Measurements from ENCODE around the gene RNF220. TPM values are rescaled to one million over a fixed set of nuclear protein-coding genes. Genes with fewer than 3 reads are reported as not detected.

RNF220 gene
- total RNA-seq, 4 donors from 2014 or later: 112 to 134 (median 132) TPM

DNA sequence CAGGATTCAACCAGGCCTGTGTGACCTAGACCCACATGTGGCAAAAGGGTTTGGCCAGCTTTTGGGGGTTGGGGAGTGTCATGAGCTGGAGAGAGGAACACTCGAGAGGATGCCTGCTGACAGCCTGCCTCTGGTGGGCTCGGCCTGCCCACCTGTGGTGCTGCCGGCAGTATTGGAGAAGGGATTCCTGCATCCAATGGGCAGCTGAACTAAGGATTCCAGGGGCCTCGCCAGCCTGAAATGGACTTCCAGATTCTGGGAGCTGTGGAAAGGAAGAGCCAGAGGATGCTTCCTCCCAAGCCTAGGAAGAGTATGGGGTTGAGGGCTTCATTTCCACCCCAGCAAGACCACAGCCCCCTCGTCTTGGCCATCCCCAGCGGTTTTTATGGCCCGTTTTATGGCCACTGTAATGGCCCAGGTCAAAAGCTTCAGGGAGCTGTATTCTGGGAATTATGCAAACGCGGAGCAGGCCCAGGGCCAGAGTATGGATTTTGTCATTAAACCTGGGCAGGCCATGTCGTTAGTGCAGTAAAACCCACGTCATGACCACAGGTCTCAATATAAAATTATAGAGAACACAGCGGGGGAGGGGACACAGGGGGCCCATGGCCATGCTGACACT, 205.6 kb downstream of the RNF220 start:
- Histone ChIP-seq H3K27ac (no peak overlapping the region), H3K36me3 (no peaks in the 10 kb centered on the region), H3K27me3 (peaks cover 23% of the 10 kb centered on the region), H3K9me3 (no peaks in the 10 kb centered on the region), H3K4me3 (no peak overlapping the region), H3K4me1 (peaks cover 0 to 4% (median 0%) of the 10 kb centered on the region in 3 donors)
- TF ChIP-seq EP300 (IDR thresholded peaks at IDR 0.05) (no peak), POLR2AphosphoS5 (IDR thresholded peaks at IDR 0.05) (no peak), POLR2A (IDR thresholded peaks at IDR 0.05) (no peak)
- TF ChIP-seq, protein P1, sequence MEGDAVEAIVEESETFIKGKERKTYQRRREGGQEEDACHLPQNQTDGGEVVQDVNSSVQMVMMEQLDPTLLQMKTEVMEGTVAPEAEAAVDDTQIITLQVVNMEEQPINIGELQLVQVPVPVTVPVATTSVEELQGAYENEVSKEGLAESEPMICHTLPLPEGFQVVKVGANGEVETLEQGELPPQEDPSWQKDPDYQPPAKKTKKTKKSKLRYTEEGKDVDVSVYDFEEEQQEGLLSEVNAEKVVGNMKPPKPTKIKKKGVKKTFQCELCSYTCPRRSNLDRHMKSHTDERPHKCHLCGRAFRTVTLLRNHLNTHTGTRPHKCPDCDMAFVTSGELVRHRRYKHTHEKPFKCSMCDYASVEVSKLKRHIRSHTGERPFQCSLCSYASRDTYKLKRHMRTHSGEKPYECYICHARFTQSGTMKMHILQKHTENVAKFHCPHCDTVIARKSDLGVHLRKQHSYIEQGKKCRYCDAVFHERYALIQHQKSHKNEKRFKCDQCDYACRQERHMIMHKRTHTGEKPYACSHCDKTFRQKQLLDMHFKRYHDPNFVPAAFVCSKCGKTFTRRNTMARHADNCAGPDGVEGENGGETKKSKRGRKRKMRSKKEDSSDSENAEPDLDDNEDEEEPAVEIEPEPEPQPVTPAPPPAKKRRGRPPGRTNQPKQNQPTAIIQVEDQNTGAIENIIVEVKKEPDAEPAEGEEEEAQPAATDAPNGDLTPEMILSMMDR (IDR thresholded peaks at IDR 0.05): no peak
- no peak for ATAC-seq
- WGBS, 2 donors (ENCODE audit: low coverage in 1 of 2): 83 to 84% methylated on average over 3 to 5 of the region's 12 CpGs

DNA sequence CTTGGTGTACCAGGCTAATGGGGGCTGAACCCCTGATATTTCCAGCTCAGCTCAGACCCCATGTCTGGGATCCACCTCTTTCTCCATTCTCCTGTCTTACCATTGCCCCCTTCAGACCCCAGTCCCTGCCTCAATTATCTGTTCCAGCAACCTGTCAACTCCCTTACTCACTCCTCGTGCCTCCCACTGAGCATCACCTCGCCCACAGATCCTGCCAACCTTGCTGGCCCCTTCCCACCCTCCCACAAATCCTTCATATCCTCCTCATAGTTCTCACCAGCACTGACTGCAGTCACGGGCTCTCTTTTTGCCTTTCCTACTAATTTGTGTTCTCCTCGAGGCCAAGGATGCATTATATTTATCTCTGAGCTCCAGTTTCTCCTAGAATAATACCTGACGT, 206.4 kb downstream of the RNF220 start:
- H3K36me3 ChIP-seq: no peaks in the 10 kb centered on the region
- H3K4me3 ChIP-seq: no peak overlapping the region
- no peak overlapping the region for H3K27ac ChIP-seq
- TF ChIP-seq, protein P1 (IDR thresholded peaks at IDR 0.05): no peak
- TF ChIP-seq POLR2AphosphoS5 (IDR thresholded peaks at IDR 0.05): no peak
- TF ChIP-seq EP300 (IDR thresholded peaks at IDR 0.05): no peak
- TF ChIP-seq POLR2A (IDR thresholded peaks at IDR 0.05): no peak
- no peak for ATAC-seq
- WGBS, 2 donors (ENCODE audit: low coverage in 1 of 2): 60 to 76% methylated on average over 2 to 5 of the region's 5 CpGs
- H3K9me3 ChIP-seq: no peaks in the 10 kb centered on the region
- H3K4me1 ChIP-seq: peaks cover 0 to 4% (median 0%) of the 10 kb centered on the region in 3 donors
- peaks cover 28% of the 10 kb centered on the region for H3K27me3 ChIP-seq

DNA sequence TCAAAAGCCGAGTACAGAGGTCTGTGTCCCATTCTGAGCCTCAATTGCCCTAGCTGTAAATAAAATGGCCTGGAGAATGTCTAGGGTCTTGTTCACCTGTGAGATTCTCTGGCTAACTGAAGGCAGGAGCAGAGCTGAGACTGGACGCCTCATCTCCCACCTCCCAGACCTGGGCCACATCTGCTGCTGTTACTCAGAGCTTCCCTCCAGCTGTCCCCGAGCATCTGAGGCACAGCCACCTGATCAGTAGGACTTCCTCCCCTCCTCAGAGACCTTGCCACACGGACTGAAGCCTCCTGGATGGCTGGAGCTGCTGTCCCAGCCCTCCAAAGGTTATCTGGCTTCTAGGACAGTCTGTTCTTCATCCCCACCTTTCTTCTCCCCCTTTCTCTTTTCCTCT, 206.8 kb downstream of the RNF220 start:
- ATAC-seq: no peak
- no peak for TF ChIP-seq EP300 (IDR thresholded peaks at IDR 0.05)
- TF ChIP-seq POLR2AphosphoS5 (IDR thresholded peaks at IDR 0.05): no peak
- no peak for TF ChIP-seq POLR2A (IDR thresholded peaks at IDR 0.05)
- TF ChIP-seq, protein P1 (IDR thresholded peaks at IDR 0.05): no peak

DNA sequence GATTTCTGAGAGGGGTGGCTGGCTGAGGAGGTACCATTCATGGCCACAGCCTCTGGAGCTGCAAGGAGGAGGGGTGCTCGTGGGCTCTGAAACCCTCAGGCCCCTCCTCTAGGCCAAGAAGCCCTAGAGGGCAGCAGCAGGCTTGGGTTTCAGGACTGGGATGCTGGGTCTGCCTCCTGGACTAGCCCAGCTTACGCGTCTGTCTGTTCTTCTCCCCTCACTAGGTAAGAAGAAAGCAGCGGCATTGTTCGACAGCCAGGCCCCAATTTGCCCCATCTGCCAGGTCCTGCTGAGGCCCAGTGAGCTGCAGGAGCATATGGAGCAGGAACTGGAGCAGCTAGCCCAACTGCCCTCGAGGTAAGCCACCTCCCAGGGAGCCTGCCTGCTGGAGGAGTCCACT, 208.9 kb downstream of the RNF220 start:
- H3K27ac ChIP-seq: no peak overlapping the region
- peaks cover 0 to 28% (median 5%) of the 10 kb centered on the region in 3 donors for H3K4me1 ChIP-seq
- peaks cover 31% of the 10 kb centered on the region for H3K27me3 ChIP-seq
- H3K36me3 ChIP-seq: no peaks in the 10 kb centered on the region
- ATAC-seq: no peak
- WGBS, 2 donors (ENCODE audit: low coverage in 1 of 2): 50% methylated on average over 1 of the region's 6 CpGs; no CpG with 5 or more reads in 1 of the 2 donors
- H3K4me3 ChIP-seq: no peak overlapping the region
- TF ChIP-seq POLR2AphosphoS5 (IDR thresholded peaks at IDR 0.05): no peak
- TF ChIP-seq, protein P1 (IDR thresholded peaks at IDR 0.05): no peak
- no peak for TF ChIP-seq EP300 (IDR thresholded peaks at IDR 0.05)
- TF ChIP-seq POLR2A (IDR thresholded peaks at IDR 0.05): no peak
- H3K9me3 ChIP-seq: no peaks in the 10 kb centered on the region

More for the DNA sequence above, 206.8 kb downstream of the RNF220 start:
- Histone ChIP-seq H3K36me3 (no peaks in the 10 kb centered on the region), H3K27ac (no peak overlapping the region), H3K4me3 (no peak overlapping the region), H3K9me3 (no peaks in the 10 kb centered on the region), H3K4me1 (peaks cover 0 to 8% (median under 1%) of the 10 kb centered on the region in 3 donors), H3K27me3 (peaks cover 32% of the 10 kb centered on the region)
- 46 to 68% methylated on average over 2 to 3 of the region's 4 CpGs for WGBS, 2 donors (ENCODE audit: low coverage in 1 of 2)
